ENCODE data around the gene CIAO3.

CIAO3 gene

GRCh38 chr16:769184-769784, 28.5 kb upstream of the CIAO3 start:
- POLR2A ChIA-PET: no interaction called here
- CTCF ChIA-PET: no interaction called here
- DNase-seq (ENCODE audit: extremely low spot score): no peak
- TF ChIP-seq BHLHE40 (IDR thresholded peaks at IDR 0.05; ENCODE audit: borderline replicate concordance) (no peak), L3MBTL2 (conservative IDR thresholded peaks at IDR 0.05) (no peak), FOXA1 (IDR thresholded peaks at IDR 0.05) (no peak), ZNF384 (IDR thresholded peaks at IDR 0.05) (no peak), FOXM1 (IDR thresholded peaks at IDR 0.05; ENCODE audit: borderline replicate concordance) (no peak), LEF1 (IDR thresholded peaks at IDR 0.05; ENCODE audit: borderline replicate concordance) (no peak), SP1 (IDR thresholded peaks at IDR 0.05) (no peak), TARDBP (IDR thresholded peaks at IDR 0.05) (no peak), NFRKB (IDR thresholded peaks at IDR 0.05) (no peak), FOXK2 (IDR thresholded peaks at IDR 0.05) (no peak)

GRCh38 chr16:768428-768827, 27.6 kb upstream of the CIAO3 start:
- TF ChIP-seq PKNOX1 (IDR thresholded peaks at IDR 0.05) (no peak), FOXM1 (IDR thresholded peaks at IDR 0.05; ENCODE audit: borderline replicate concordance) (no peak), CTBP1 (IDR thresholded peaks at IDR 0.05; ENCODE audit: borderline replicate concordance) (no peak), ZNF384 (IDR thresholded peaks at IDR 0.05) (no peak), ELF4 (IDR thresholded peaks at IDR 0.05) (no peak), BHLHE40 (IDR thresholded peaks at IDR 0.05; ENCODE audit: borderline replicate concordance) (no peak), SUZ12 (IDR thresholded peaks at IDR 0.05) (no peak), FOXK2 (IDR thresholded peaks at IDR 0.05) (no peak), TARDBP (IDR thresholded peaks at IDR 0.05) (no peak), ARNT (IDR thresholded peaks at IDR 0.05) (no peak), SP1 (IDR thresholded peaks at IDR 0.05) (no peak), NFRKB (IDR thresholded peaks at IDR 0.05) (no peak), L3MBTL2 (conservative IDR thresholded peaks at IDR 0.05) (no peak)
- ChIA-PET CTCF (no interaction called here), POLR2A (no interaction called here)
- DNase-seq (ENCODE audit: extremely low spot score): no peak

- no peak for DNase-seq (ENCODE audit: extremely low spot score)
- CTCF ChIA-PET: no interaction called here
- POLR2A ChIA-PET: no interaction called here
- TF ChIP-seq TARDBP (IDR thresholded peaks at IDR 0.05) (no peak), FOXM1 (IDR thresholded peaks at IDR 0.05; ENCODE audit: borderline replicate concordance) (no peak), L3MBTL2 (conservative IDR thresholded peaks at IDR 0.05) (no peak), SUZ12 (IDR thresholded peaks at IDR 0.05) (no peak), NFRKB (IDR thresholded peaks at IDR 0.05) (no peak), FOXA1 (IDR thresholded peaks at IDR 0.05) (no peak), FOXK2 (IDR thresholded peaks at IDR 0.05) (no peak), SP1 (IDR thresholded peaks at IDR 0.05) (no peak), PKNOX1 (IDR thresholded peaks at IDR 0.05) (no peak), ARNT (IDR thresholded peaks at IDR 0.05) (no peak), LEF1 (IDR thresholded peaks at IDR 0.05; ENCODE audit: borderline replicate concordance) (no peak), HDGF (IDR thresholded peaks at IDR 0.05; ENCODE audit: borderline replicate concordance) (no peak), BHLHE40 (IDR thresholded peaks at IDR 0.05; ENCODE audit: borderline replicate concordance) (no peak), CTBP1 (IDR thresholded peaks at IDR 0.05; ENCODE audit: borderline replicate concordance) (no peak), ELF4 (IDR thresholded peaks at IDR 0.05) (no peak), ZNF384 (IDR thresholded peaks at IDR 0.05) (no peak)
Measured at GRCh38 chr16:767743-768235, 27.0 kb upstream of the CIAO3 start.

GRCh38 chr16:766820-767640, 26.2 kb upstream of the CIAO3 start:
- CTCF ChIA-PET: no interaction called here
- POLR2A ChIA-PET: no interaction called here
- no peak for DNase-seq (ENCODE audit: extremely low spot score)
- TF ChIP-seq SP1 (IDR thresholded peaks at IDR 0.05) (no peak), LEF1 (IDR thresholded peaks at IDR 0.05; ENCODE audit: borderline replicate concordance) (no peak), FOXK2 (IDR thresholded peaks at IDR 0.05) (no peak), ARNT (IDR thresholded peaks at IDR 0.05) (no peak), PKNOX1 (IDR thresholded peaks at IDR 0.05) (no peak), L3MBTL2 (conservative IDR thresholded peaks at IDR 0.05) (no peak), HDGF (IDR thresholded peaks at IDR 0.05; ENCODE audit: borderline replicate concordance) (no peak), CTBP1 (IDR thresholded peaks at IDR 0.05; ENCODE audit: borderline replicate concordance) (no peak)

GRCh38 chr16:766008-766819, 25.4 kb upstream of the CIAO3 start:
- ChIA-PET CTCF (no interaction called here), POLR2A (no interaction called here)
- DNase-seq (ENCODE audit: extremely low spot score): no peak
- no peak for TF ChIP-seq HDGF (IDR thresholded peaks at IDR 0.05; ENCODE audit: borderline replicate concordance)
- no peak for TF ChIP-seq TARDBP (IDR thresholded peaks at IDR 0.05)
- no peak for TF ChIP-seq ZNF384 (IDR thresholded peaks at IDR 0.05)
- TF ChIP-seq PKNOX1 (IDR thresholded peaks at IDR 0.05): no peak
- no peak for TF ChIP-seq CTBP1 (IDR thresholded peaks at IDR 0.05; ENCODE audit: borderline replicate concordance)
- no peak for TF ChIP-seq ARNT (IDR thresholded peaks at IDR 0.05)
- no peak for TF ChIP-seq FOXA1 (IDR thresholded peaks at IDR 0.05)
- no peak for TF ChIP-seq BHLHE40 (IDR thresholded peaks at IDR 0.05; ENCODE audit: borderline replicate concordance)
- TF ChIP-seq FOXM1 (IDR thresholded peaks at IDR 0.05; ENCODE audit: borderline replicate concordance): no peak
